LHCN-M2 (cell line): ENCODE measurements around the gene ICOSLG. TPM values are rescaled to one million over a fixed set of nuclear protein-coding genes. Genes with fewer than 3 reads are reported as not detected.
"Not testable (repeated sequence)": the region's sequence is repeated elsewhere in the genome, so short reads cannot be mapped to it uniquely, and the experiment has no call there.

Source experiments
- DNase-seq: peaks from one replicate; pipeline ENCODE4 v3.0.0-alpha.2; 2012; ENCODE audit warnings: low read depth
- total RNA-seq: library from RNA; depleted of rRNA; stranded (reverse); fragments of >200 nt; gene quantifications from 2 replicates; pipeline ENCODE4 v1.2.3, GENCODE V29; 2014

The ICOSLG gene
- total RNA-seq, 1 experiment from 2014 or later: under 0.01 TPM

GRCh38 chr21:44265734-44266270, 25.1 kb upstream of the ICOSLG start:
- no peak for DNase-seq

- no peak for DNase-seq
Observed at GRCh38 chr21:44263768-44264167, 23.0 kb upstream of the ICOSLG start.

- no peak for DNase-seq
Observed at GRCh38 chr21:44263221-44263760, 22.5 kb upstream of the ICOSLG start.

GRCh38 chr21:44262338-44263056, 21.8 kb upstream of the ICOSLG start:
- DNase-seq: no peak

GRCh38 chr21:44261675-44262295, 21.0 kb upstream of the ICOSLG start, which contains the start of gene DNMT3L:
Gene DNMT3L, minus strand, starts transcription at chr21:44261897. Its CDS starts 638 bp downstream, at chr21:44261259.
- DNase-seq: no peak

GRCh38 chr21:44260791-44261631, 20.3 kb upstream of the ICOSLG start:
- no peak for DNase-seq

GRCh38 chr21:44260066-44260465, 19.3 kb upstream of the ICOSLG start:
- DNase-seq: no peak

GRCh38 chr21:44259082-44259705, 18.5 kb upstream of the ICOSLG start:
- DNase-seq: no peak

GRCh38 chr21:44258056-44258725, 17.4 kb upstream of the ICOSLG start:
- no peak for DNase-seq

- DNase-seq: no peak
Observed at GRCh38 chr21:44255511-44255981, 14.8 kb upstream of the ICOSLG start.

- no peak for DNase-seq
Observed at GRCh38 chr21:44253832-44254710, 13.3 kb upstream of the ICOSLG start.

- not testable (repeated sequence) for DNase-seq
Observed at GRCh38 chr21:44249204-44250037, 8.7 kb upstream of the ICOSLG start.

GRCh38 chr21:44247904-44248303, 7.2 kb upstream of the ICOSLG start:
- not testable (repeated sequence) for DNase-seq

- not testable (repeated sequence) for DNase-seq
Observed at GRCh38 chr21:44243980-44244379, 3.2 kb upstream of the ICOSLG start.

GRCh38 chr21:44241281-44241680, 538 bp upstream of the ICOSLG start:
- not testable (repeated sequence) for DNase-seq

GRCh38 chr21:44240353-44240752, 390 bp downstream of the ICOSLG start:
- not testable (repeated sequence) for DNase-seq

GRCh38 chr21:44229561-44229960, 11.2 kb downstream of the ICOSLG start:
- DNase-seq: not testable (repeated sequence)

- not testable (repeated sequence) for DNase-seq
Observed at GRCh38 chr21:44228109-44228508, 12.6 kb downstream of the ICOSLG start.
